Progenitor cell of endocrine pancreas (in vitro differentiated cells): ENCODE measurements around the gene GUCD1. TPM values are rescaled to one million over a fixed set of nuclear protein-coding genes. Genes with fewer than 3 reads are reported as not detected.

Experiments used
- DNase-seq: peaks from one replicate; pipeline ENCODE4 v3.0.0; 2021; ENCODE audit warnings: low spot score; ENCODE audit not compliant: unreplicated experiment
- H3K27ac Mint-ChIP-seq: 2 replicates; pipeline ENCODE4 v1.8.0; 2021; ENCODE audit warnings: mild to moderate bottlenecking, moderate library complexity, mixed read lengths
- H3K27me3 Mint-ChIP-seq: 2 replicates; pipeline ENCODE4 v1.8.0; 2021; ENCODE audit warnings: mixed read lengths
- H3K36me3 Mint-ChIP-seq: 2 replicates; pipeline ENCODE4 v1.8.0; 2022; ENCODE audit warnings: mixed read lengths; ENCODE audit not compliant: insufficient read depth
- H3K4me1 Mint-ChIP-seq: 2 replicates; pipeline ENCODE4 v1.8.0; 2021; ENCODE audit warnings: low read depth, mixed read lengths
- H3K4me3 Mint-ChIP-seq: 2 replicates; pipeline ENCODE4 v1.8.0; 2021; ENCODE audit warnings: low read depth, mild to moderate bottlenecking, moderate library complexity, mixed read lengths
- H3K9me3 Mint-ChIP-seq: 2 replicates; pipeline ENCODE4 v1.8.0; 2021; ENCODE audit warnings: low read depth, mixed read lengths
- CTCF ChIP-seq: fragments of 200-600 bp; sonication (generic); IDR thresholded peaks from one replicate; pipeline ENCODE4 v1.5.0; 2021; ENCODE audit warnings: antibody characterized with exemption, mild to moderate bottlenecking; ENCODE audit not compliant: unreplicated experiment
- total RNA-seq: library from RNA; stranded (reverse); gene quantifications from 2 replicates; pipeline ENCODE4 v1.2.1, GENCODE V29; 2021

GUCD1 gene
- total RNA-seq, 1 donor from 2014 or later: 67.5 TPM

GRCh38 chr22:24588757-24589481 is 34.0 kb upstream of the GUCD1 start:
- peaks cover 3% of the 10 kb centered on the region for H3K4me1 Mint-ChIP-seq
- no peak overlapping the region for H3K4me3 Mint-ChIP-seq
- H3K27ac Mint-ChIP-seq: no peak overlapping the region
- H3K36me3 Mint-ChIP-seq: no peaks in the 10 kb centered on the region
- no peaks in the 10 kb centered on the region for H3K27me3 Mint-ChIP-seq
- TF ChIP-seq CTCF: no peak
- H3K9me3 Mint-ChIP-seq: no peaks in the 10 kb centered on the region
- DNase-seq: no peak

DNA sequence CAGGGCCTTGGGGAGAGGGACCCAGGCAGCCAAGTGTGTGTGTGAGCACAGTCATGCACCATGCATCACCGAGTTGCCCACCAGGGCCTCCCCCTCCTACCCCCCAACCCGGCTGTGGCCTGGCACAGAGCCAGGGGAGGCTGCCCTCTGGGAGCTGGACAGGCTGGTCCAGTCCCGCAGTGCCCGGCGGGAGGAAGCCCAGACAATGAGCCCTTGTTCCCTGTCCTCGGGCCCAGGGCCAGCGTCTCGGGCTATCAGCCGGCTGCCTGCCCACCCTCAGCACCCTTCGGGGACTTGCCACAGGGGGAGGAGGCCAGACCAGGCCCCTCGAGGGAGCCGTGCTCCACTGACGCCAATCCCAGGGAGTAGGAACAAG is 33.4 kb upstream of the GUCD1 start:
- Mint-ChIP-seq H3K27me3 (no peaks in the 10 kb centered on the region), H3K4me3 (no peak overlapping the region), H3K9me3 (no peaks in the 10 kb centered on the region), H3K36me3 (no peaks in the 10 kb centered on the region), H3K4me1 (peaks cover 3% of the 10 kb centered on the region), H3K27ac (no peak overlapping the region)
- no peak for DNase-seq
- no peak for TF ChIP-seq CTCF

- Mint-ChIP-seq H3K9me3 (no peaks in the 10 kb centered on the region), H3K36me3 (no peaks in the 10 kb centered on the region), H3K27me3 (no peaks in the 10 kb centered on the region), H3K27ac (no peak overlapping the region), H3K4me1 (peaks cover 2% of the 10 kb centered on the region), H3K4me3 (no peak overlapping the region)
- no peak for TF ChIP-seq CTCF
- DNase-seq: no peak
Observed at GRCh38 chr22:24587948-24588347, 33.0 kb upstream of the GUCD1 start.

DNA sequence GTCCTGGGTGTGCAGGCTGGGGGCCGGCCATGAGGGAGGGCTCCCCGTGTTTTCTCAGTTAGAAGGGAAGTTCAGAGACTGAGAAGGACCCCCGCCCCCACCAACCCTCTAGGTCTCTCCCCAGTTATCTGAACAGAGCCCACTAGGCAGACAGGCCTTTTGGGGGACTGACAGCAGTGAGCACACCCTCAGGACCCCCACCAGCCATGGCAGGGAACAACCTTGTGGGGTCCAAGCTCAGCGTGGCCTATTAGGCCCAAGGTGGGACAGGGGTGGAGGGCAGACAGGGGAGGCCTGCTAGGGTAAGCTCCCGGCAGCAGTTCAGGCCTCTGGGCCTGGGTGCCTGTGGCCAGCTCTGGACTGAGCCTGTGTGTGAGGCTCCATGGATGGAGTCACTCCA is 32.3 kb upstream of the GUCD1 start:
- no peak for DNase-seq
- Mint-ChIP-seq H3K27me3 (no peaks in the 10 kb centered on the region), H3K4me1 (no peaks in the 10 kb centered on the region), H3K27ac (no peak overlapping the region), H3K9me3 (no peaks in the 10 kb centered on the region), H3K4me3 (no peak overlapping the region), H3K36me3 (no peaks in the 10 kb centered on the region)
- TF ChIP-seq CTCF: no peak

DNA sequence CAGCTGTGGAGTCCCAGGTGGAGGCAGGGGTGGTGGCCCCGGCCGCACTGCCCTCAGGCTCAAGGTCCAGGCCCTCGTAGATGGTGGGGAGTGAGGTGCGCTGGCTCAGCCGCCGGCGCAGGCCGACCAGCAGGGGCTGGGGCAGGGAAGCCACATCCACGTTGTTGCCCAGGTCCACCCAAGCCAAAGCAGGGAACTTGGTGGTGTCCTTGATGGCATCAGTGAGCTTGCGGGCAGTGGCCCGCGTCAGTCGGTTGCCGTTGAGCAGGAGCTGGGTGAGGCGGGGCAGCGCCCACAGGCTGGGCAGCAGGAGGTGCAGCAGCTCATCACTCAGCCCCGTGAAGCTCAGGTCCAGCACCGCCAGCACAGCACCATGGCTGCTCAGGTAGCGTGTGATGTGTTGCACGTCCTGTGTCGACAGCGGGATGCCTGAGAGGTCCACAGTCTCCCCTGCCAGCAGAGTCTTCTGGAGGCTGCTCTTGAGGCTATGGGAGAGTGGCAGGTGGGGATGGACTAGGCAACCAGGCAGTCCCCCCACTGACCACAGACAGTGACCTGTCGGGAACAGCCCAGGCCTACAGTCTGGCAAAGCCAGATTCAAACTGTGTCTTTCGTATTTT is 31.1 kb upstream of the GUCD1 start:
- Mint-ChIP-seq H3K27ac (no peak overlapping the region), H3K9me3 (no peaks in the 10 kb centered on the region), H3K36me3 (no peaks in the 10 kb centered on the region), H3K27me3 (no peaks in the 10 kb centered on the region), H3K4me1 (no peaks in the 10 kb centered on the region), H3K4me3 (no peak overlapping the region)
- DNase-seq: no peak
- no peak for TF ChIP-seq CTCF
